ENCODE data around the gene SETX. TPM values are rescaled to one million over a fixed set of nuclear protein-coding genes. Genes with fewer than 3 reads are reported as not detected.

Gene SETX
- total and polyA plus RNA-seq, 11 donors = 11.7 to 42.5 (median 27.5) TPM

DNA sequence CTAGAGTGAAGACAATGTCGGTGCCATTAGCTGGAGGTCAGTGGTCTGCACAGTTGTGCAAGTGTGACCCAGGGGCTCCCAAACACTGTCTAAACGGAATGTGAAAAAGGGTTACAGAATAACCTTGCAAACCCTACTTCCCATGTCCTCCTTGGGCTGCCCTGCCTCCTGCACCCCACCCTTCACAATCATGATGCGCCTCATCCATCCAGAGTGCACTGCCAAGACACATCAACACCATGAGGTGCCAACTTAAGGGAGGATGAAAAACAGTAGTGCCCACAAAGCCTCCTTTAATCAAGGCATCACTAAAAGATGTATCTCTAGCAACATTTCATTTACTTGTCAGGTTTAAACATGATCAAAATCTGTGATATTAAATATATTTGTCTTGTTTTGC, 87.1 kb downstream of the SETX start:
- Histone ChIP-seq H3K27me3 (no peaks in the 10 kb centered on the region), H3K27ac (peak overlapping the region in 10 of 12 donors; percentile 2 to 74 (median 51)), H3K4me3 (no peak overlapping the region), H3K9me3 (no peaks in the 10 kb centered on the region), H3K4me1 (peaks cover 0 to 38% (median 10%) of the 10 kb centered on the region in 12 donors), H3K36me3 (peaks cover 0 to 97% (median 81%) of the 10 kb centered on the region in 9 donors)
- ATAC-seq = peak; percentile 70 to 79 (median 70)
- 50 to 69% (median 57%) methylated on average over 3 of the region's 3 CpGs for WGBS, 4 donors
- intact Hi-C loops (cut with DNase I) = loop anchor here in 9 of 10 donors (1.0 to 10.0 kb wide), 4 partner anchors 503 to 505 kb away; no protein-coding TSS in a partner anchor
- TF ChIP-seq, protein P1, sequence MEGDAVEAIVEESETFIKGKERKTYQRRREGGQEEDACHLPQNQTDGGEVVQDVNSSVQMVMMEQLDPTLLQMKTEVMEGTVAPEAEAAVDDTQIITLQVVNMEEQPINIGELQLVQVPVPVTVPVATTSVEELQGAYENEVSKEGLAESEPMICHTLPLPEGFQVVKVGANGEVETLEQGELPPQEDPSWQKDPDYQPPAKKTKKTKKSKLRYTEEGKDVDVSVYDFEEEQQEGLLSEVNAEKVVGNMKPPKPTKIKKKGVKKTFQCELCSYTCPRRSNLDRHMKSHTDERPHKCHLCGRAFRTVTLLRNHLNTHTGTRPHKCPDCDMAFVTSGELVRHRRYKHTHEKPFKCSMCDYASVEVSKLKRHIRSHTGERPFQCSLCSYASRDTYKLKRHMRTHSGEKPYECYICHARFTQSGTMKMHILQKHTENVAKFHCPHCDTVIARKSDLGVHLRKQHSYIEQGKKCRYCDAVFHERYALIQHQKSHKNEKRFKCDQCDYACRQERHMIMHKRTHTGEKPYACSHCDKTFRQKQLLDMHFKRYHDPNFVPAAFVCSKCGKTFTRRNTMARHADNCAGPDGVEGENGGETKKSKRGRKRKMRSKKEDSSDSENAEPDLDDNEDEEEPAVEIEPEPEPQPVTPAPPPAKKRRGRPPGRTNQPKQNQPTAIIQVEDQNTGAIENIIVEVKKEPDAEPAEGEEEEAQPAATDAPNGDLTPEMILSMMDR (IDR thresholded peaks at IDR 0.05) = no peak
- TF ChIP-seq POLR2A (IDR thresholded peaks at IDR 0.05) = no peak
- DNase-seq = peak in 1 of 5 donors; percentile 64

DNA sequence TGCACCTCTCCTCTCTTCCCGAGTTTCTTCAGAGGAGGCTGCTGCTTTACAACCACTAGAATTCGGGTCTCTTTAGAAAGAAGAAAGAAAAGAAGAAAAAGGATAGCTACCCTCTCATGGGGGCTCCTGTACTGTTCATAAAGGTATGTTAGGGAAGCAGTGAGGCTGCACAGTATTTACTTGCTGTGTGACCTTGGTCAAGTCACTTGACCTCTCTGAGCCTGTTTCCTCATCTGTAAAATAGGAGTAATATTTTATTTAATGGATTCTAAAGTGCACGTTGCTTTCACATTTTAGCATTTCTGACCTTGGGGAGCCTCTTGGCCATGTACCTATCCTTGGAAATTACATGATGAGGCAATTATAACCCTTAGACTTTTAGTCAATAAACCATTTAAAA, 88.8 kb downstream of the SETX start:
- Histone ChIP-seq H3K4me1 (peaks cover 0 to 44% (median 10%) of the 10 kb centered on the region in 12 donors), H3K36me3 (peaks cover 0 to 96% (median 79%) of the 10 kb centered on the region in 9 donors)
- intact Hi-C loops (cut with DNase I) = loop anchor here in 7 of 10 donors (5.0 to 10.0 kb wide), 2 partner anchors 501 to 504 kb away; no protein-coding TSS in a partner anchor

DNA sequence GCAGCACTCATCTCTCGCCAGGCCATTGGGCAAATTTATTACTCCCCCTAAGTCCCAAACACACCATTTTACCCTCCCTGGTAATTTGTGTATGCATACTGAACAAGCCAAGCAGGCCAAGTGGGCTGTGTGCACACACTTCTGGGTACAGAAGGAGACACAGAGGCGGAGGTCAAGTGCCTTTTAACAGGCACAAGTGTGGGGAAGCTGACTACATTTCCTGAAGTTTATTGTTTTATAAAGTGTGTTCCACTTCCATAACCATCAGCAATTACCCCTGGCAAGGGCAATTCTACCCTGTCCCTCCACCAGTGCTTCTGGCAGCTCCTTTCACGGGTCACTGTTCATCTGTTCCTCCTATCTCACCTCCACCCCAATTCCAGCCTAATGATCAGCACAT, 93.9 kb downstream of the SETX start:
- H3K4me1 ChIP-seq = peaks cover 0 to 24% (median 6%) of the 10 kb centered on the region in 12 donors
- H3K4me3 ChIP-seq = no peak overlapping the region
- ATAC-seq = no peak
- TF ChIP-seq, protein P1 (IDR thresholded peaks at IDR 0.05) = no peak
- TF ChIP-seq POLR2A (IDR thresholded peaks at IDR 0.05) = no peak
- intact Hi-C loops (cut with DNase I) = loop anchor here in 1 of 10 donors (10.0 kb wide), 1 partner anchor 496 kb away; no protein-coding TSS in a partner anchor
- H3K9me3 ChIP-seq = no peaks in the 10 kb centered on the region
- no peaks in the 10 kb centered on the region for H3K27me3 ChIP-seq
- DNase-seq = no peak
- H3K36me3 ChIP-seq = peaks cover 0 to 50% (median 41%) of the 10 kb centered on the region in 9 donors
- WGBS, 4 donors = 80 to 91% (median 88%) methylated on average over 3 of the region's 3 CpGs
- H3K27ac ChIP-seq = no peak overlapping the region

More for the DNA sequence above, 88.8 kb downstream of the SETX start:
- no peak overlapping the region for H3K4me3 ChIP-seq
- ATAC-seq = no peak
- TF ChIP-seq POLR2A (IDR thresholded peaks at IDR 0.05) = no peak
- TF ChIP-seq, protein P1 (IDR thresholded peaks at IDR 0.05) = no peak
- H3K27ac ChIP-seq = peak overlapping the region in 11 of 12 donors; percentile 43 to 74 (median 56)
- no peaks in the 10 kb centered on the region for H3K9me3 ChIP-seq
- WGBS, 4 donors = 53 to 72% (median 67%) methylated on average over 3 of the region's 3 CpGs
- DNase-seq = no peak
- H3K27me3 ChIP-seq = no peaks in the 10 kb centered on the region

DNA sequence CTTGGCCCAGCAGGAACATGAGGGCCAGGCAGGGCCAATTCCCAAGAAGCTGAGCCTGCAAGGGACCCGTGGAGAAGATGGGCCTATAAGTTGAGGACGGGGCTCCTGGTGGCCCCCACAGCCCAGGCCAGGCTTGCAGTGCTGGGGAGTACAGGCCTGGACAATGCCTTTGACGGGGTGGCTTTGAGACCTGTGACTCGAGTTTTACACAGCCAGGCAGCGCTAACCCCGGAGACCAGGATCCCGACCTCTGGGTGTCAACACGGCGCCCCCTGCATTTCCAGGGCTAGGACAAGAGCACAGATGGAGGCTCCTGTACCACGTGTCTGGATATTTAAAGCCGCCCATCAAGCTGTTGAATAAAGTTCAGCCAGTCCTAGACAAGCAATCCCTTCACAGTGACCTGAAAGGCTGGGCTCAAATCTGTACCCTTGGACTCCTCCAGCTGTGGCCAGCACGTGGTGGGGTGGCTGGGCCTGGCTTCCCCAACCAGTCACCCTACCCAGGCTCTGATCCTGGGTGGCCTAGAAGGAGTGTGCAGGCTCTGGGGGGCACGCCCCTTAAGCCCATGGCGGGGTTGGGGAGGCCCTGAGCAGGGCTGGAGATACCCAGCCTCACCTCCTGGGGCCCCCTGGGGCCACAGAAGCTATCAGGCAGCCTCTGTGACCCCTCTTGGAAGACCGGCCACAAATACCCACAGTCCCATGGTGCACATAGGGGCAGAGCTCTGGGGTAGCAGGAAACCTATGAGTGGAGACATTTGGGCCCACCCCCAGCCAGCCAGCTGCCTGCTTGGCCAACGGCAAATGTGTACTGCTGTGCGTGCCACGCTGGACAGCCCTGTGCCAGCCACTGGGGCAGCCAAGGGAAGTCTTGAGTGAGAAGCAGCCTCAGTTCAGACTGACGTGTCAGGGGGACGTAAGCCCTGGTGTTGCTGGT, 104.2 kb downstream of the SETX start:
- Histone ChIP-seq H3K9me3 (peaks cover 0 to 9% (median 0%) of the 10 kb centered on the region in 12 donors), H3K36me3 (no peaks in the 10 kb centered on the region), H3K27ac (no peak overlapping the region), H3K4me1 (peaks cover 0 to 6% (median 0%) of the 10 kb centered on the region in 12 donors), H3K27me3 (peaks cover 0 to 13% (median 0%) of the 10 kb centered on the region in 9 donors), H3K4me3 (no peak overlapping the region)
- intact Hi-C loops (cut with DNase I) = loop anchor here in 4 of 10 donors (5.0 kb wide), 1 partner anchor 488 kb away; no protein-coding TSS in a partner anchor
- peak in 1 of 4 donors; percentile 32 for ATAC-seq
- 89 to 96% (median 93%) methylated on average over 19 to 20 of the region's 20 CpGs for WGBS, 4 donors
- TF ChIP-seq, protein P1 (IDR thresholded peaks at IDR 0.05) = no peak
- no peak for TF ChIP-seq POLR2A (IDR thresholded peaks at IDR 0.05)
- no peak for DNase-seq

Data from heart left ventricle (tissue), 16 donors.